Stimulated activated CD8-positive, alpha-beta memory T cell treated with anti-CD3 and anti-CD28 coated beads, Interleukin-12 subunit alpha, Interleukin-12 subunit beta, amount 100 ng/mL, for 1 hour (primary cell): ENCODE data around the gene NALCN.

Experiments
- DNase-seq: peaks from one replicate; pipeline ENCODE4 v3.0.0-alpha.2; 2020; ENCODE audit warnings: low read depth

NALCN gene

DNA sequence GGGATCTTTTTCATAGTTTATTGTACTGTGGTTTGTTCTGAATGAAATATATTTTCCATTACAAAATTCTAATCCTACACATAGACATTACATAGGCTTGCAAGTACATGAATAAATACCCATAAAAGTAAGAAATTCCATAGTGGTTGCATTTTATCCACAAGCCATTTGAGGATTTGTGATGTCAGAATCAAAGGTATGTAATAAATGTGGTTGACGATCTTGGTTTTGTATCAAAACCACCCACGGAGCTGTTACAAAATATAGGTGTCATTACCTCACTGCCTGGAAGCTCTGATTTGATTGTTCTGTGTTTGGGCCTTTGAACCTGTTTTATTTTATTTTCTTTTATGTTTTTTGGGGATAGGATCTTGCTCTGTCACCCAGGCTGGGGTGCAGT, 125.1 kb downstream of the NALCN start:
- no peak for DNase-seq

- no peak for DNase-seq
Measured at GRCh38 chr13:101289764-101290163, 126.5 kb downstream of the NALCN start.

DNA sequence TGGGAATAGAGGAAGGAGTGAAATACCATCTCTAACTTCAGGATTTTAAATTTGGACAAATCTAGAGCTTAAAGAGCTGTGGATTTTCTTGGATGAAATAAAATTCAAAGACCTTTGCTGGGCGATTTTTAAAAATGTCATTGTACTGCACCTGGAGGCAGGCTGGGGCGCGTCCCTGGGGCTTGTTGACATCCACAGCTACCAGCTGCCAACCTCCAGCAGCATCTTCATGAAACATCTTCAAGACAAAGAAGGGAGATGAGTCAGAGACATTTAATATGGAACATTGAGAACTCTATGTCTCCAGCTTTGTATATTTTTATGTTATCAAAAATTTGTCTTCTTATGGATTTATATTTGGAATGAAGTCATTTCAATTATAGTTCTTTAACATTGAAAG, 132.5 kb downstream of the NALCN start:
- DNase-seq, result no peak

DNA sequence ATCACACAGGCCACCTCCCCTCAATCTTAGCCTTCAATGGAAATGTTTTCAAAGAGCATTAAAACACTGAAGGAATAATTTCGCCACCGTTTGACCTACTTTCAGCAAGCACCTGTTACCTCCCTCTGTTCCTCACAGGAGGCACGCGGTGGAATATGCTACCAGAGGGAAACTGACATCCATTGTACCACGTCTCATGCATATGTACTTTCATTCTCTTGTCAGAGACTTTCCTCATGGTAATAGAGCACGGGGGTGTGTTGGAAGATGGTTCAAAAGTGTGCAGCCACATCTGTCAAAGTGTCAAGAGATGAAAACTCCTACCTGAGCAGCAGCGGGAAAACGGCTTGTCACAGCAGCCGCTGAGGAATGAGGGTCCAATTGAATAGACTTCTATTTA, 143.4 kb downstream of the NALCN start:
- no peak for DNase-seq

DNA sequence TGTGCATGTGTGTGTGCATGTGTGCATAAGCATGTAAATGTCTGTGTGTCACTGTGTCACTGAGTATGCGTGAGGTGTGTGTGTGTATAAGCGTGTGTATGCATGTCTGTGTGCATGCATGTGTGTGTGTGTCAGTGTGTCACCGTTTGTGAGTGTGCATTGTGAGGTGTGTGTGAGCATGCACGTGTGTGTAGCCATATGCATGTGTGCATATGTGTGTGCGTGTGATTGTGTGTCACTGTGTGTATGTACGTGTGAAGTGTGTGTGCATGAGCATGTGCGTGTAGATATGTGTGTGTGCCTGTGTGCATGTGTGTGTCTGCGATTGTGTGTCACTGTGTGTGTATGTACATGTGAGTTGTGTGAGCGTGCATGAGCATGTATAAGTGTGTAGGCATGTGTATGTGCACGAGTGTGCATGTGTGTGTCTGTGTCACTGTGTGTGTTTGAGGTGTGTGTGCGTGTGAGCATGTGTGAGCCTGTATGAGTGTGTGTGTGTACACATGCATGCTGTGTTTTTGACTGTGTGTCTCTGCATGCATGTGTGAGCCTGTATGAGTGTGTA, 144.5 kb downstream of the NALCN start:
- DNase-seq, result no peak

DNA sequence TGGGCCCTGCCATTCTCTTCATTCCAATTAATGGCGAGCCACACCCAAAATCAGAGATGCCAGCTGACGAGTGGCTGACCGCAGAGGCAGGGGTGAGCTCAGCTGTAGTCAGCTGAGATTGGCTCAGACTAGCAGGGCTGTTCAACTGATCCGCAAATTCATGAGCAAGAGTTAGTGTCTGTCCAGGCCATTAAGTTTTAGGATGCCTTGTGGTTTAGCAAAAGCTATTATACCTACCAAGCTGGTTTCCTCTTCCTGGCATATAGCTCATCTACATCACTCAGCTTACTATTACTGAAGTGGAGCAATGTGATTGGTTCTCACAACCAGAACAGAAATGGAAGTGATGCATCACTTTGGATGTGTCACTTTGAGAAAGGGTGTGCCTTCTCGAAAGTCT, 148.7 kb downstream of the NALCN start:
- DNase-seq, result no peak

- DNase-seq, result no peak
Measured at GRCh38 chr13:101265934-101266333, 150.4 kb downstream of the NALCN start.

- DNase-seq, result no peak
Measured at GRCh38 chr13:101264931-101265330, 151.4 kb downstream of the NALCN start.

GRCh38 chr13:101262306-101262705, 154.0 kb downstream of the NALCN start:
- DNase-seq, result no peak

- no peak for DNase-seq
Measured at GRCh38 chr13:101258509-101258908, 157.8 kb downstream of the NALCN start.

DNA sequence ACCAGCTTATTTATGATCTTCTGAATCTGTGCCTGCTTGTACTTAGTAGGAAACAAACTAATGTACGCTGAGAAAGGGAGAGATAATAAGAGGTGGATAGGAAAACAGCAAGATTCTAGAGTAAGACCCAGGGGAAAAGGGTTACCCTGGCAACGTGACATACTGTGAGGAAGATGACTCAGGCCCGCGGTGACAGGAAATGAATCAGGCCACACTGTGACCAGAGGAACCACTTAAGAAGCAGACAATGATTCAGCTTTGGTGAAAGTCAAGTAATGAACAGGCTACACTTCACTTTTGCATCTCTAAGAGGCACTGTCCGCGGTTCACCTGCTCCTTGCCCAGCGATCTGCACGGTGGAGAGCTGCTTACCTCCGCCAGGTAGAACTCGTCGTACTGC, 158.2 kb downstream of the NALCN start:
- no peak for DNase-seq

- DNase-seq, result no peak
Measured at GRCh38 chr13:101248739-101249514, 167.4 kb downstream of the NALCN start.

GRCh38 chr13:101242720-101243119, 173.6 kb downstream of the NALCN start:
- DNase-seq, result no peak

DNA sequence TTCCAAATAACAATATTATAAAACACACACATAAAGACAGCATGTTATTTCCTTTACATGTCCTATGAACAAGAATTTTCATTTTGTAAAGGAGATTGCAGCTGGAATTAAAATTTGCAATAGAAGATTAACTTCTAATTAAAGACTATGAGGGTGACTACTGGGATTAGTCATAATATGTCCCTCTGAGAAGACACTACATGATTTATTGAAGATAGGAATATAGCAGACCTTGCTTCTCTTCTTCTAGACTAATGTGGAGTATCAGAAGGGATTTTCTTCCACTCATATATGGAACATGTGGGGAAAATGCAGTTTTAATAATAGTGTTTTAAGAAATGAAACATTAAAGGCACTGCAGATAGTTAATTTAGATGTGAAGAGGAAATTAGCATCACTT, 177.8 kb downstream of the NALCN start:
- no peak for DNase-seq

- no peak for DNase-seq
Measured at GRCh38 chr13:101231751-101232428, 184.4 kb downstream of the NALCN start.

- no peak for DNase-seq
Measured at GRCh38 chr13:101230271-101230890, 185.9 kb downstream of the NALCN start.

DNA sequence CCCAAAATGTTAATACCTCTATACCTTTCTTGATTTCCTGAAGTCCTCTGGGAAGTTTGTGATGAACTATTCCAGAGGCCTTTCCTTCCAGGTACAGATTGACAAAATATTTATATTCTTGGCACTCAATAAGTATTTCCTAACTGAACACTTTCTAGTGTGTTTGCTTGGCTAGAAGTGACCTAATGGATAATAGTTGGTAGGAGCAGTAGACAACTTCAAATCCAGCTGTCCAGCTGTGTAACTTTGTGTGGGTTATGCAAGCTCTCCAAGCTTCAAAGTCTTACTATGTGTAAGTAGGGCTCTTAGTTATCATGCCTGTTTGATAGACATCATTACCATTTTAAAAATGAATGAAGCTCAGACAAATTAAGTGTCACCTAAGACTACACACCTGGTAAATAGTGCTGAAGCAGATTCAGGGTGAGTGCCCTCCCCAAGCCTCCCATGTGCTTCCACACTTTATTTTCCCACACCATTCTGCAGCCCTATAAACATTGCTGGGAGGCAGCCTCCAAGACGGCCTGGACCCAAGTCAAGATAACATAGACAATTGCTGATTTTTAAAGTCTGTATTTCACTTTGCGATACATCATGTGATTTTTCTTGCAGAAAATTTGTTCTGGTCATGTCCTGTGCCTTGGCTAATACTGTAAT, 196.6 kb downstream of the NALCN start:
- no peak for DNase-seq

DNA sequence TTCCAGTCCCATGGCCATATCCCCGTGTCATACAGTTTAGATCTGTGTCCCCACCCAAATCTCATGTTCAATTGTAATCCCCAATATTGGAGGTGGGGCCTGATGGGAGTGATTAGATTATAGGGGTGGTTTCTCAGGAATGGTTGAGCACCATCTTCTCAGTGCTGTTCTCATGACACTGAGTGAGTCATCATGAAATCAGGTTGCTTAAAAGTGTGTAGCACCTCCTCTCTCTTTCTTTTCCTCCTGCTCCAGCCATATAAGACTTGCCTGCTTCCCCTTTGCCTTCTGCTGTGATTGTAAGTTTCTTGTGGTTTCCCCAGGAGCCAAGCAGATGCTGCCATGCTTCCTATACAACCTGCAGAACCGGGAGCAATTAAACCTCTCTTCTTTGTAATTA, 197.8 kb downstream of the NALCN start:
- no peak for DNase-seq

DNA sequence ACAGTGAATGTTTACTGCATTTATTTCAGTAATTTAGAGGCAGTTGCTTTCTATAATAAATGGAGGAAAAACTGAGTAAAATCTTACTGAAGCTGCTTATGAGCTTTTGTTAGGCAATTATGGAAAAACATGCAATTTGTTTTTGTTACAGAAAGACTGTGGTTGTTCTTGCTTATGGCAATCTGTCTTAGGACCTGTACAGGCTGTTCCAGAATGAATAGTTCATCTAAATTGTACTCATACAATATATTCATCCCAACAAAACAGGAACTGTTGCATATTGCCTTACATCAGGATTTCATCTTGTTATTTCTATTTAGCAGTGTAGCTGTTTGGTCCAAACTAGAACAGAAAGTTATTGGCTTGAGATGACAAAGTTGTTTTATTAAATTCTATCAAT, 199.2 kb downstream of the NALCN start:
- no peak for DNase-seq

- no peak for DNase-seq
Measured at GRCh38 chr13:101211261-101211660, 205.0 kb downstream of the NALCN start.

DNA sequence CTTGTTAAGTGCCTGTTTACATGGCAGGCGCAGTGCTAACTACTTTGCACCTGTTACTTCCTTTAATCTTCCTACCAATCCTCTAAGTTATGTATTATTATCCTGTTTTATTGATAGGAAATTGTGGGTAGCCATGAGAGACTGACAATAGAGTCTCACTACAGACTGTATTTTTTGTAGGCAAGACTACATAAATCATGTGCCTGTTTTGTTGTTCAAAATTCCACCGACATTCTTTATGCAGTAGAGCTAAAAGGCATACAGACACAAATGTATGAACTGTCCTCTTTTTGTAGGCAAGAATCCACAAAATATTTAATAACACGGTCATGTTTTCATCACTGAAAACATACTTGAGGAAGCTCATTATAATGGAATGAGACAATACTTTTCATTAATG, 205.5 kb downstream of the NALCN start:
- no peak for DNase-seq

DNA sequence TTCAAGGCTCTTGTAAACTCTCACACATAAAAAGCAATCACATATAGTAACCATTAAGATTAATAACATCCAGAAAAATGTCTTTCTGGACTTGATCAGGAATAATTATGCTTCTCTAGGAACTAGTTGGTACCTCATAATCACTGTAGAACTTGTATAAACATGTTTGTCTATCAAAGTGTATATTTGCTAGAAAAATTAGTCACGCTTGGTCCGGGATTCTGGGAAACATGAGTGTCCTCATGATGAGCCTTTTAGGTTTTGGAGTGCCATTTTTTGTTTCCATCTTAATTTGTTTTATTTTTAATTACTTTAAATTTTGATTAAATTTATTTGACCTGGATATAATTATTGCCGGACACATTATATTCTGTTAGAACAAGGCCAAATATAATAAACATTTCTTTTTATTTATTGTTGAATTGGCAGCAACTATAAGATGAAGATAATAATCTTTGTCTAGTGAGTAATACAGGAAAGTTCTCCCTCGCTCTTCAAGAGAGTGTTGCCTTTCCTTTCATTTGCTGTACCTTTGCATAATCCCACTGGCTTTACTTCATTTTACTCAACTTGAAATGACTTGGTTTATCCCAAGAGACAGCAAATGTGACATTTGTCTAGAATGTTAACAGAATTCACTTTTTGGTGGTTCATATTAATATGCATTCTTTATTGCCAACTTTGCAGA, 207.0 kb downstream of the NALCN start:
- DNase-seq, result no peak
